ENCODE results near the gene RNF181. TPM values are rescaled to one million over a fixed set of nuclear protein-coding genes. Genes with fewer than 3 reads are reported as not detected.

Gene RNF181
- total and polyA plus RNA-seq, 2 of the 13 experiments (the other 11 are each of a cell fraction or from before 2014, with no cell fraction given), result 224 to 578 TPM

GRCh38 chr2:85602476-85603234 is 7.1 kb downstream of the RNF181 start, which contains the start of gene TMEM150A (continued):
- TF ChIP-seq ELF4 (CRISPR knock-in tag; IDR thresholded peaks at IDR 0.05; ENCODE audit: borderline replicate concordance) (no peak), PCBP2 (optimal IDR thresholded peaks at IDR 0.05; ENCODE audit: low read depth, low read length, poor library complexity, severe bottlenecking) (no peak), ZNF547 (CRISPR knock-in tag; IDR thresholded peaks at IDR 0.05) (peak; percentile 55; the same call in 1 of the 2 replicates), MATR3 (CRISPR knock-in tag; IDR thresholded peaks at IDR 0.05) (no peak), PLRG1 (conservative IDR thresholded peaks at IDR 0.05) (no peak), HMGA1 (CRISPR knock-in tag; conservative IDR thresholded peaks at IDR 0.05) (no peak), ZNF564 (CRISPR knock-in tag; IDR thresholded peaks at IDR 0.05) (no peak; the same call in 1 of the 2 replicates), ZFP90 (CRISPR knock-in tag; IDR thresholded peaks at IDR 0.05; ENCODE audit: borderline replicate concordance) (no peak), SP140L (CRISPR knock-in tag; IDR thresholded peaks at IDR 0.05; ENCODE audit: borderline replicate concordance) (no peak; the same call in 1 of the 2 replicates), TOPORS (CRISPR knock-in tag; IDR thresholded peaks at IDR 0.05) (peak; percentile 84; the same call in 1 of the 2 replicates), SSRP1 (CRISPR knock-in tag; IDR thresholded peaks at IDR 0.05) (no peak), EZH2 (conservative IDR thresholded peaks at IDR 0.05; ENCODE audit: low read depth, low read length) (no peak), ZNF326 (CRISPR knock-in tag; IDR thresholded peaks at IDR 0.05; ENCODE audit: borderline replicate concordance) (no peak), NFKB2 (CRISPR knock-in tag; IDR thresholded peaks at IDR 0.05; ENCODE audit: borderline replicate concordance) (peak; percentile 13; the same call in 1 of the 2 replicates), CBX2 (IDR thresholded peaks at IDR 0.05; ENCODE audit: low read depth, low read length) (no peak), CBX2 (CRISPR knock-in tag; IDR thresholded peaks at IDR 0.05; ENCODE audit: low read depth) (no peak; the same call in none of the 2 replicates), ZNF703 (CRISPR knock-in tag; IDR thresholded peaks at IDR 0.05; ENCODE audit: borderline replicate concordance) (0 out of 2 replicates have a peak, but pooled peaks have one; percentile 50), HMG20B (CRISPR knock-in tag; conservative IDR thresholded peaks at IDR 0.05) (no peak), HCFC1 (IDR thresholded peaks at IDR 0.05; ENCODE audit: low read depth, low read length) (peak; percentile 88), ZNF335 (CRISPR knock-in tag; IDR thresholded peaks at IDR 0.05) (0 out of 2 replicates have a peak, but pooled peaks have one; percentile 71), SMARCC2 (IDR thresholded peaks at IDR 0.05) (no peak), ZNF792 (CRISPR knock-in tag; IDR thresholded peaks at IDR 0.05) (0 out of 2 replicates have a peak, but pooled peaks have one; percentile 9), PBX2 (CRISPR knock-in tag; IDR thresholded peaks at IDR 0.05) (no peak), ZNF484 (CRISPR knock-in tag; IDR thresholded peaks at IDR 0.05; ENCODE audit: borderline replicate concordance, low read depth) (no peak), ZNF460 (CRISPR knock-in tag; IDR thresholded peaks at IDR 0.05; ENCODE audit: borderline replicate concordance) (no peak), MXD4 (CRISPR knock-in tag; IDR thresholded peaks at IDR 0.05) (peak; percentile 45), MEIS1 (CRISPR knock-in tag; IDR thresholded peaks at IDR 0.05; ENCODE audit: borderline replicate concordance) (no peak), IRF1 (CRISPR knock-in tag; IDR thresholded peaks at IDR 0.05; ENCODE audit: low read depth) (no peak), GLMP (CRISPR knock-in tag; IDR thresholded peaks at IDR 0.05; ENCODE audit: borderline replicate concordance) (no peak), ZNF552 (CRISPR knock-in tag; IDR thresholded peaks at IDR 0.05; ENCODE audit: borderline replicate concordance) (no peak)
